ENCODE measurements around the gene GRPEL1. TPM values are rescaled to one million over a fixed set of nuclear protein-coding genes. Genes with fewer than 3 reads are reported as not detected.

The GRPEL1 gene
- total RNA-seq, 1 donor from 2014 or later = 106 TPM

- peaks cover 8% of the 10 kb centered on the region for H3K27me3 Mint-ChIP-seq (ENCODE audit: insufficient read depth)
- H3K27ac Mint-ChIP-seq = no peak overlapping the region
- peak overlapping the region; percentile 89 for H3K4me3 Mint-ChIP-seq
- peaks cover 10% of the 10 kb centered on the region for H3K36me3 Mint-ChIP-seq (ENCODE audit: low read depth)
- no peaks in the 10 kb centered on the region for H3K9me3 Mint-ChIP-seq
- peaks cover 52% of the 10 kb centered on the region for H3K4me1 Mint-ChIP-seq (ENCODE audit: low read depth)
- intact Hi-C loops (cut with micrococcal nuclease) = no loop called here
- no peak for DNase-seq (ENCODE audit: low spot score)
Observed at GRCh38 chr4:7045961-7046921, 21.6 kb downstream of the GRPEL1 start.

DNA sequence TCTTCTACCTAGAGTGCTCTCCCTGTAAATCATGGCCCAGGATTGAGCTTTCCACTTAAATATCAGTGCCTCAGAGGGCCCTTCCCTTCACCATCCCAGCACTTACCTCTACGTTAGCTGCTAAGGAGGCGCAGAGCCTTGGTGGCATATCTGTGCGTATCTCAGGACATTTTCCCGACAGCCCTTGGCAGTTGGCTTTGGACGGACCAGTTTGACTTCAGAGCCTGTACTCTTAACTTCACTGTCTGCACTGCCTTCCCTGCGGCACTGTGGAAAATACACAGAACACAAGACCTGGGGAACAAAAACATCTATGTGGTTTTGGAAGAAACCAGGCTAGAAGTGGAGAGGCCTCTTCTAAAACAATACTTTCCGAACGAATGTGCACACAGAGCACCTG is 22.3 kb downstream of the GRPEL1 start:
- intact Hi-C loops (cut with micrococcal nuclease) = no loop called here
- H3K4me1 Mint-ChIP-seq (ENCODE audit: low read depth) = peaks cover 52% of the 10 kb centered on the region
- peaks cover 8% of the 10 kb centered on the region for H3K27me3 Mint-ChIP-seq (ENCODE audit: insufficient read depth)
- peaks cover 10% of the 10 kb centered on the region for H3K36me3 Mint-ChIP-seq (ENCODE audit: low read depth)
- H3K9me3 Mint-ChIP-seq = no peaks in the 10 kb centered on the region
- peak overlapping the region; percentile 89 for H3K4me3 Mint-ChIP-seq
- no peak for DNase-seq (ENCODE audit: low spot score)
- H3K27ac Mint-ChIP-seq = peak overlapping the region; percentile 42

DNA sequence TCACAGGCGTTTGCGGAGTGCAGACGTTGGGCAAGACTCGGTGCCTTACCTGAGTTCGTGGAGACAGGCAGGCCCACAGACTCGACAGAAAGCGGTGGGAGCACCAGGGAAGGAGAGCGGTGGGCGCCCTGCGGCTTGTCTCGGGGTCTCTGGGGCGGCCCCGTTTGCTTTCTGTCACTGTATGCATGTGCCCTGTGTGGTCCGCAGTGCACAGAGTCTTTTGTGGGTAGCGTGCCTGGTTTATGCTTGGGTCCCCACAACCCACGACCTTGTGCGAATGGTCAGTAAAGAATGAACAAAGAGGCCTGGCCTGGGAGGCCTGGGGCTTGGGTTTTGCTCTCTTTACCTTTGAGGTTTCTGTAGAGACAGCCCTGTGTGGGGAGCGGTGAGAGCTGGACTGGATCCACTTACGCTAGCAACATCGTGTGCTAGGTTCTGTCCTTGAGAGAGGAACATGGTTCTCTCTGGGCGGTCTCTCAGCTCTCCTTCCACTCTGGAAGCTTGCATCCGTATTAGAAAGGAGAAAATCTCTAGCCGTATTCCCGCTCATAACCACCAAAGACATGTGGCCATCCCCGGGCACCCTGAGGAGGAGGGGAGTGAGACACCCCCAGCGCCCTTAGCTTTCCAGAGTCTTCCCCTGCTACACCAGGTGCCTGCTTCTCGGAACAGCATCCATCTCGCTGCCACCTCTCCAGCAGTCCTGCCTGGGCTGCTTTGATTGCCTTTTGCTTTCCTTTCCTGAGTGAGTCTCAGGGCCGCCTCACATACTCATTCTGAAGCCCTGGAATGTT is 23.5 kb downstream of the GRPEL1 start:
- no peak for DNase-seq (ENCODE audit: low spot score)
- H3K4me3 Mint-ChIP-seq = peak overlapping the region; percentile 89
- H3K27ac Mint-ChIP-seq = peak overlapping the region; percentile 68
- no peaks in the 10 kb centered on the region for H3K9me3 Mint-ChIP-seq
- H3K36me3 Mint-ChIP-seq (ENCODE audit: low read depth) = peaks cover 10% of the 10 kb centered on the region
- intact Hi-C loops (cut with micrococcal nuclease) = no loop called here
- peaks cover 8% of the 10 kb centered on the region for H3K27me3 Mint-ChIP-seq (ENCODE audit: insufficient read depth)
- H3K4me1 Mint-ChIP-seq (ENCODE audit: low read depth) = peaks cover 52% of the 10 kb centered on the region

- Mint-ChIP-seq H3K4me1 (ENCODE audit: low read depth) (peaks cover 48% of the 10 kb centered on the region), H3K4me3 (peak within 1 kb of the TSS; percentile 95), H3K27ac (peak within 1 kb of the TSS; percentile 86), H3K9me3 (no peaks in the 10 kb centered on the region), H3K36me3 (ENCODE audit: low read depth) (peaks cover 6% of the 10 kb centered on the region), H3K27me3 (ENCODE audit: insufficient read depth) (peaks cover 8% of the 10 kb centered on the region)
- intact Hi-C loops (cut with micrococcal nuclease) = loop anchor here (1.0 kb wide), 7 partner anchors 25 to 403 kb away; partner anchors contain the start of genes GRPEL1, MRFAP1 and TBC1D14
- DNase-seq (ENCODE audit: low spot score) = peak; percentile 43
Observed at GRCh38 chr4:7043284-7044136, 24.4 kb downstream of the GRPEL1 start, which contains the start of gene TADA2B. TADA2B (plus strand) TSS chr4:7043372; CDS start chr4:7043580, 208 bp downstream.

DNA sequence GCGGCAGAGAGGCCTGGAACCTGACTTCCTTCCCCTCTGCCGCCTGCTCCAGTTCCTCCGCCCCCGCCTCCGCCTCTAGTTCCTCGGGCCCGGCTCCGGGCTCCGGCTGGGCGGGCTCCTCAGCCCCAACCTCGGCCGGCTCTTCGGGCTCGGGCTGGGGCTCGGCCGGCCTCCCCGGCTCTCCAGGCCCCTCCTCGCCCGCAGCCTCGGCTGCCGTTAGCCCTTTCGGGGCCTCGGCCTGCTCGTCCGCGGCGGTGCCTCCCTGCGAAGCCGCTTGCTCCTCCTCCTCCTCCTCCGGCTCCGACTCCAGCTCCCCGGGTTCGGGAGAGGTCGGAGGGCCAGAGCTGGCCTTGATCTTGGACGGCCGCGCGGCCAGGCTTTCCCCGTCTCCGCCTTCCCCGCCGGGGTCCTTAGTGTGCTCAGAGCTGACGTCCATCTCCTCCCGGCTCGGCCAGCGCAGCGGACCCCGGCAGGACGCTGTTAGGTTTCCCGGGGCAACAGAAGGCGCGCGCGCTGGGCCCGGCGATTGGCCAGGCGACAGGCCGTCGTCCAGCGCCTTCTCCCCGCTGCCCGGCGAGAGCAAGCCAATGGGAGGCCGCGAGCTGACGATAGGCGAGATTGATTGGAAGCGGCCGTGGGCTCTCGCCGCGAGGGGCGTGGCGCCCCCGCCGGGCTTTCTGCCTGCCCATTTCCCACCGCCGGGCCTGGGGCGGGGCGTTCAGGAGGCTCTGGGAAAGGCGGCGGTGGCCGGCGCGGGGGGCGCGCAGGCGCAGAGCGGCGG is 25.2 kb downstream of the GRPEL1 start:
- peak overlapping the region; percentile 86 for H3K27ac Mint-ChIP-seq
- H3K4me1 Mint-ChIP-seq (ENCODE audit: low read depth) = peaks cover 48% of the 10 kb centered on the region
- intact Hi-C loops (cut with micrococcal nuclease) = loop anchor here (1.0 kb wide), 7 partner anchors 26 to 402 kb away; partner anchors contain the start of genes GRPEL1, MRFAP1 and TBC1D14

GRCh38 chr4:7041801-7042502 is 25.9 kb downstream of the GRPEL1 start:
- no peak overlapping the region for H3K27ac Mint-ChIP-seq
- DNase-seq (ENCODE audit: low spot score) = no peak
- peaks cover 8% of the 10 kb centered on the region for H3K27me3 Mint-ChIP-seq (ENCODE audit: insufficient read depth)
- peaks cover 43% of the 10 kb centered on the region for H3K4me1 Mint-ChIP-seq (ENCODE audit: low read depth)
- intact Hi-C loops (cut with micrococcal nuclease) = no loop called here
- H3K36me3 Mint-ChIP-seq (ENCODE audit: low read depth) = peaks cover 2% of the 10 kb centered on the region
- peak overlapping the region; percentile 81 for H3K4me3 Mint-ChIP-seq
- H3K9me3 Mint-ChIP-seq = no peaks in the 10 kb centered on the region

More for the DNA sequence above, 25.2 kb downstream of the GRPEL1 start:
- H3K9me3 Mint-ChIP-seq = no peaks in the 10 kb centered on the region
- peak; percentile 93 for DNase-seq (ENCODE audit: low spot score)
- H3K27me3 Mint-ChIP-seq (ENCODE audit: insufficient read depth) = peaks cover 8% of the 10 kb centered on the region
- peaks cover 6% of the 10 kb centered on the region for H3K36me3 Mint-ChIP-seq (ENCODE audit: low read depth)
- H3K4me3 Mint-ChIP-seq = peak overlapping the region; percentile 95

- peaks cover 2% of the 10 kb centered on the region for H3K36me3 Mint-ChIP-seq (ENCODE audit: low read depth)
- H3K27ac Mint-ChIP-seq = no peak overlapping the region
- no peak for DNase-seq (ENCODE audit: low spot score)
- H3K9me3 Mint-ChIP-seq = no peaks in the 10 kb centered on the region
- peak overlapping the region; percentile 81 for H3K4me3 Mint-ChIP-seq
- H3K4me1 Mint-ChIP-seq (ENCODE audit: low read depth) = peaks cover 35% of the 10 kb centered on the region
- intact Hi-C loops (cut with micrococcal nuclease) = no loop called here
- H3K27me3 Mint-ChIP-seq (ENCODE audit: insufficient read depth) = peaks cover 8% of the 10 kb centered on the region
Observed at GRCh38 chr4:7041246-7041645, 26.6 kb downstream of the GRPEL1 start.

DNA sequence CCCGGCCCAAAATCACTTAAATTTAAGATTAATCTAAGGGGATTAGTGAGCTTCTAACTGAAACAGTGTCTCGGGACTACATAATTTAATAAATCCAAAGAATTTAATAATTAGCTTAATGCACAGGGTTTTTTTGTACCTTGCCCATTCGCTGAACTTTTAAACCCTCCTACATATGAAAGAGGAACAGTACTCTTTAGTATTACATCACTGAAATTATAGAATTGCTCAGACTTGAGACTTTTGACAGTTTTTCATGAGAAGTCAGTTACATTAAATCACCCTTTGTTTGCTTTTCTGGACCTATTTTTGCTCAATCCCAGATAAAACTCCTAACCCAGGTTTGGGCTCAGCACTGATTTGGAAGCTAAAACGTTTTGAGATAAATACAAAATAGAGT is 27.1 kb downstream of the GRPEL1 start:
- Mint-ChIP-seq H3K27ac (no peak overlapping the region), H3K4me3 (peak overlapping the region; percentile 40), H3K4me1 (ENCODE audit: low read depth) (peaks cover 31% of the 10 kb centered on the region), H3K27me3 (ENCODE audit: insufficient read depth) (peaks cover 8% of the 10 kb centered on the region), H3K9me3 (no peaks in the 10 kb centered on the region), H3K36me3 (ENCODE audit: low read depth) (peaks cover 2% of the 10 kb centered on the region)
- no peak for DNase-seq (ENCODE audit: low spot score)
- intact Hi-C loops (cut with micrococcal nuclease) = no loop called here

DNA sequence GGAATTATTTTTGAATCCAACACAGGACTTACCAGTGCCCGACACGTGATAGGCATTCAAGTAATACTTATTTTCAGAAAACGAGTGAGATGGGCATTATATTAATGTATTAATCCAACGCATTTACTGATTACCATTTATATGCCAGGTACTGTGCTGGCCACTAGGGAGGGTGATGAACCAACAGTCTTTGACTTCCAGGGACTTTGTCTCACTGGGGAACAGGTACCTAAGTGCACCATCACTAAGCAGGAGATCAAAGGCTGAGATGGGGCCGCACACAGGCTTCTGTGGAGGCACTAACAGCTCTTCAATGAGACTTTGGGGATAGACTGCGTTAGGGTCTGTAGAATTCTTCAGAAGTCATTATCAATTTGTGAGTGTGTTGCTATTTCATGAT is 30.4 kb downstream of the GRPEL1 start:
- Mint-ChIP-seq H3K27me3 (ENCODE audit: insufficient read depth) (peaks cover 8% of the 10 kb centered on the region), H3K4me3 (no peak overlapping the region)
- DNase-seq (ENCODE audit: low spot score) = no peak

DNA sequence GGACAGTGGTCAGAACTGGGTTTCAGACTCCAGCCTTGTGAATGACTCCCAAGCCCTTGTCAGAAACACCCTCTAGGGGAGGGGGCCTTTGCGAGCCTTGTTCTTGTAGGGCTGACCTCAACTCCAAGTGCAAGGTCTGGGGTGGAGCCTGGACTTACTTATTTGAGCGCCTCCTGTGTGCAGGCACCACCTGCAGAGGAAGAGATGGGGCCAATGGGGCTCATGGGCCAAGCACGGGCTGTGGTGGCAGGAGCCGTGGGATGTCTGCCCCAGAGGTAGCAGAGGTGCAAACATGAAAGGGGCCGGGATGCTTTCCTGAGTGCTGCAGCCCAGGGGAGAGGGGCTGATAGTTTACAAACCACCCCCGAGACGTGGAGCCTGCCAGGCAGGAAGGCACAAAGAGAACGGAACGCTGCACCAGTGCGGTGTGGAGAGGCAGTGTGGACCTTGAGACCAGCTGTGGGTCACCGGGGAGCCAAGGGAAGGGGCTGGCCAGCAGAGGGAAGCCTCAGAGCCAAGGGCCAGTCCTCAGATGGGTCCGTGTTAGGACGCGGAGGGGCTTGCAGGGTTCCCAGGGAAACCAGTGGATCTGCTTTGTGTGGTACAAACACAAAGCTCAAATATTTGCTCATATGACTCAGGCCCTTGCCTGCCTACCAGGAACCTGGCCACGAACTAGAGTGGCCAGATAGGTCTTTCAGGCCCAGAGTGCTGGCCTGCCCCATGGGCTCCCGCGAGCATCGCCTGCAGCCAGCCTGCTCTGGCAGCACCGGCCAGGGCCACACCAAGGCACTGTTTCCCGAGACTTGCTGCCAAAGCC is 33.4 kb downstream of the GRPEL1 start:
- H3K27me3 Mint-ChIP-seq (ENCODE audit: insufficient read depth) = no peaks in the 10 kb centered on the region
- no peaks in the 10 kb centered on the region for H3K9me3 Mint-ChIP-seq
- H3K4me3 Mint-ChIP-seq = no peak overlapping the region
- H3K27ac Mint-ChIP-seq = no peak overlapping the region
- DNase-seq (ENCODE audit: low spot score) = no peak
- H3K36me3 Mint-ChIP-seq (ENCODE audit: low read depth) = peaks cover 19% of the 10 kb centered on the region
- H3K4me1 Mint-ChIP-seq (ENCODE audit: low read depth) = no peaks in the 10 kb centered on the region
- intact Hi-C loops (cut with micrococcal nuclease) = no loop called here

More for the DNA sequence above, 30.4 kb downstream of the GRPEL1 start:
- Mint-ChIP-seq H3K36me3 (ENCODE audit: low read depth) (peaks cover under 1% of the 10 kb centered on the region), H3K27ac (no peak overlapping the region), H3K4me1 (ENCODE audit: low read depth) (peaks cover 9% of the 10 kb centered on the region), H3K9me3 (no peaks in the 10 kb centered on the region)
- intact Hi-C loops (cut with micrococcal nuclease) = no loop called here
